HG03354 (cell line): ENCODE results near the gene POMGNT2.

Experiments used
- ATAC-seq: cut with Tn5 transposase; IDR thresholded peaks from one replicate; pipeline ENCODE4 v1.9.1; 2021; ENCODE audit warnings: mild to moderate bottlenecking; ENCODE audit not compliant: unreplicated experiment, poor library complexity, severe bottlenecking

POMGNT2 gene

GRCh38 chr3:43104660-43105595 lies 951 bp downstream of the POMGNT2 start:
- ATAC-seq = no peak

DNA sequence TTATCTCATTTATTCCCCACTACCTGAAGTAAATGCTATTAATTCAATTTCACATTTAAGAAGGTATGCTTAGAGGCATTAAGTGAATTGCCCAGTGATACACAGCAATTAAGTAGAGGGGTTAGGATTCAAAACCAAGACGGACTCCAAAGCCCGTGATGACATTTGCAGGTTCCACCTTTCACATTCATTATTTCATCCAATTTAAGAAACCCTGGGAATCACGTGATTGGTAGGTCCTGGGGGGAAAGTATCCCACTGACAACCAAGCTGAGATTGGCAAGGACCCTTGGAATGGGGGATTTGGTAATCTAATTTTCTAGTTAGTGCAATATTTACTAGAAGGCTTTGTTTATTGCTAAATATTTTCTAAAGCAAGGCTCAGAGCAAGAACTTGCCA lies 1.8 kb downstream of the POMGNT2 start:
- no peak for ATAC-seq

- ATAC-seq = no peak
These were observed 3.0 kb downstream of the POMGNT2 start for GRCh38 chr3:43102773-43103480.

DNA sequence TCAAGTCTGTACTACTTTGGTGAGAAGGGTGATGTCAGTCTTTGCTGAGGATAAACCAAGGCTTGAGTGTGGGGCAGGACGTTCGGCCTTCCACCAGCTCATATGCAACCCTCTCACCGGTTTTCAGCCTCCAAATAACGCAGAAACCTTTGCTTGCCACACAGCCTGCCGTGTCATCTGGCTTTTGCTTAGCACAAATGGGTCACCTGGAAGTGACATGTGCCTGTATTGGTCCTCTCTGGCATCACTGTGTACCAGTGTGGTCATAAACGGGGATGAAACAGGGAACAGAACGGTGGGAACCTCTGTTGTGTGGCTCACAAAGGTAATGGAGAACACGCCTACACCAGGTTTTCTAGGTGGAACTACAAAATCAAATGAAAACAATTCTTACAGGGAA lies 7.1 kb downstream of the POMGNT2 start:
- ATAC-seq = no peak

- no peak for ATAC-seq
These were observed 8.3 kb downstream of the POMGNT2 start for GRCh38 chr3:43097400-43098080.

- ATAC-seq = no peak
These were observed 9.1 kb downstream of the POMGNT2 start for GRCh38 chr3:43096761-43097160.

- no peak for ATAC-seq
These were observed 10.5 kb downstream of the POMGNT2 start for GRCh38 chr3:43095370-43095769.

GRCh38 chr3:43094851-43095250 lies 11.0 kb downstream of the POMGNT2 start:
- no peak for ATAC-seq

DNA sequence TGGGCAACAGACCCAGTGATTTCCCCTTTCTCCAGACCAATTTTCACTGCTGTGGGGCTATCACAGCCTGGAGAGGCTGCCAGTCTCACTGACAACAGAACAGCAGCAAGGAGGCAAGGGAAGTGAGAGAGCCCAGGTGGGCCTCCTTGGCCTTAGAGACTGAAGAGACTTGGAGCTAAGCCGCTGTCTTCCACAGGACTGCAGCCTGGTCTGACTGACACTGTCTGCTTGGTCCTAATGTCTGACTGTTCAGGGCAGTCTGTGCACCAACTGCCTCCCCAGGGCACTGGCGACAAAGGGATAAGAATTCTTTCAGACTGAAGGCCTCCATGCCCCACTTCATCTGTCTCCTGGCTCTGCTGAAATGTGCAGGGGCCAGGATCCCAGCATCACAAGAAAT lies 11.5 kb downstream of the POMGNT2 start:
- no peak for ATAC-seq

DNA sequence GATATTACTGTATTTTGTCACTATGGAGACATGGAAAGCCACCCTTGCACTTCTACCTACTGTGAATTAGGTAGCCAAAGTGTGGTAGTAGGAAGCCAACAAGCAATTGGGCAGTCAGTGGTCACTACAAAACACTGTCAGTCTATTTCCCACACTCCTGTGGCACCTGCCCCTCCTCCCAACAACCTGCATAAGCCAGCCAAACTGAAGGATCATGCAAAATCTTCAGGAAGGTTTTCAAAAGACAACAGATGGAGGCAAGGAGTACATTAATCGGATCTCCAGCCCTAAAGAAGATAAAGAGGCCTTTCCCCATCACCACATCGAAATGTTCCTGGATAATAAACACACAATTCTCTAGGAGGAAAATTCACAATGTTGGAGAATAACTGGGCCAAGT lies 11.9 kb downstream of the POMGNT2 start:
- no peak for ATAC-seq

DNA sequence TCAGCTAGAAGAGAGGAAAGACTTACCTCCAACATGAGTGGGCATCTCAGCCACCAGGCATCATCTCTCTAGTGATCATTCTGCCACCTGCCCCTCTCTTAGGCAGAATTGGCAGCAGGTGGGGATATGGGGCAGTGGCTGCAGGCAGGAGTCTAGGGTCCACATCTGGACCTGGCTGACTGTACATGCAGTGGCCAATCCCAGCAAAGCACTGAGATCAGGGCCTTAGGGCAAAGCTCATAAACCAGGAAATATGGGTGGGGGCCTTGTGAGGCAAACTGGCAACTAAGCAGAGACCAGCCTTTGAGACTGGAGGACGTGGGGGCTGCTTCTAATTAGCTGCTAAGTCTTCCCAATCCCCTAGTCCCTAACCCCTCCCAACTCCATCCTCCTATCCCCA lies 12.9 kb downstream of the POMGNT2 start:
- ATAC-seq = no peak

DNA sequence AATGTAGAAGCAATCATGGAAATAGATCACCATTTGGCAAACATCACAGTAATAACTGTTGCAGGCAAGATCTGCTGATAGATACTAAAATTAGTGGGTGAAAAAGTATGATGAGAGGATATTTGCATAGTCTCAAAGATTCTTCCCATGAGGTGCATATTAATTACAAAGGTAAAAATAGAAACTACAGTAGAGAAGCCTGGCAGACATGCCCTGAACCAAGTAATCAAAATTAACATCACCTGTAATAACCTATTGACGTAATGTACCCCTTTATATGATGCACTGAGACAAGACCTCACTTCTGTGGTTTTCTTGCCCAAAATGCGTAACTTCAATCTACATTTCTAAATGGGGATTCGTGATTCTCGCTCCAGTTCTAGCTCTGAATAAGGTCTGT lies 14.4 kb downstream of the POMGNT2 start:
- ATAC-seq = no peak

DNA sequence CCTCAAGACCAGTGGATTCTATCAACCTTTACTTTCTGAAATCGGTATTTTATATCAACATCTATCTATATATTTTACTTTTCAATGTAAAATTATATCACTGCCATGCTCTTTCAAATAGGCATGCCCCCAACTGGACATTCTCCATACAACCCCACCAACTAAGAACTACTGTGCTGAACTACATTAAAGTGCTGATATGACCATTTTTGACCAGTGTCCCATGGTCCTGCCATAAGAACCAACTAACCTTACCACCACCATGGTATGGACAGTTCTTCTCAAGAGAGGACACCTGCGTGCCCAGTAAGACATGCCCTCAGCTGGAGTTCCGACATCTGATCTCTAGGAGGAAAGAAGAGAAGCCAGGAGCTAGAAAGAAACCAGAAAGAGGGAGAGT lies 15.6 kb downstream of the POMGNT2 start:
- ATAC-seq = no peak

GRCh38 chr3:43089081-43089480 lies 16.8 kb downstream of the POMGNT2 start:
- no peak for ATAC-seq

DNA sequence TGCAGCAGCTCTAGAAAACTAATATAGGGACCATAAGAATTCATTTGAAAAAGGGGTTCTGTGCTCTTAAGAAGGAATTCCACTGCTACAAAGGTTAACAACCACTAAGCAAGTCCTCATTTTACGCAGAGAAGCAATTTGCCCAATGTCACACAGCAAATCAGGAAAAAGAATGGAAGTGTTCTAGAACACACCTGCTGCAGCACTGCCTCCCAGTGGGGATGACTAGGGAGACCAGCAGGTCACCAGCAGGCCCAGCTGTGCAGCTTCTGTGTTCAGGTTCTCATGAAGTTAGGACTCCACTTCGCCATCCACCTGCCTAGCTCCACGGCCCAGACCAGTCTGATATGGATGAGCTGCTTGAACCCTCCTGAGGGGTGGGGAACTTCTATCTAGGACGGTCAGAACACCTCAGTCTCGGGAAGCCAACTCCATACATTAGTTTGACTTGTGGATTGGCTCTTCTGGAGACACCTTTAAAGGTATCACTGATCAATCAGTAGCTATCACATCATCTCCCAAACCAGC lies 18.6 kb downstream of the POMGNT2 start:
- no peak for ATAC-seq

- ATAC-seq = no peak
These were observed 19.3 kb downstream of the POMGNT2 start for GRCh38 chr3:43086460-43087165.

GRCh38 chr3:43082457-43082856 lies 23.4 kb downstream of the POMGNT2 start:
- ATAC-seq = no peak

DNA sequence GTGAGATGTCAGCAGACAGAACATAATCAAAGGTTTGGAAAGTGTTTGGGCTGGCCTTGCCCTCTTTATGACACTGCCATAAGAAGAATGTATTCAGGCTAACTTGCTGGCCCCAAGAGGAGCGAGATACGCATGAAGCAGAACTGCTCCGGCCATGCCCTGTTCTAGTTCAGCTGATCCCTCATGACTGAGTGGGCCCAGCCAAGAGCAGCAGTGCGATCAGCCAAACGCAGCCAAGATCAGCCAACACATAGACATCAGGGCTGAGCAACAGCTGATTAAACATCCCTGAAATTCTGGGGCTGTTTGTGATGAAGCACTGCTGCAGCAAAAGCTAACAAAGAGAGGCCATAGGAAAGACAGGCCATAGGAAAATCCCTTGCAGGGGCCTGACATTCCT lies 24.1 kb downstream of the POMGNT2 start:
- ATAC-seq = no peak

- ATAC-seq = no peak
These were observed 24.9 kb downstream of the POMGNT2 start for GRCh38 chr3:43080726-43081568.
